ENCODE measurements around the gene GALNT8. TPM values are rescaled to one million over a fixed set of nuclear protein-coding genes. Genes with fewer than 3 reads are reported as not detected.

The GALNT8 gene
- total RNA-seq, 1 donor from 2014 or later, result 0.40 TPM

- no peak for DNase-seq (ENCODE audit: low read depth, low spot score)
Measured at GRCh38 chr12:4794491-4794890, 74.3 kb downstream of the GALNT8 start.

- DNase-seq (ENCODE audit: low read depth, low spot score), result no peak
Measured at GRCh38 chr12:4796216-4796615, 76.0 kb downstream of the GALNT8 start.

GRCh38 chr12:4796694-4797482, 76.7 kb downstream of the GALNT8 start:
- no peak for DNase-seq (ENCODE audit: low read depth, low spot score)

- DNase-seq (ENCODE audit: low read depth, low spot score), result no peak
Measured at GRCh38 chr12:4800555-4800954, 80.4 kb downstream of the GALNT8 start.

- DNase-seq (ENCODE audit: low read depth, low spot score), result no peak
Measured at GRCh38 chr12:4802841-4803240, 82.6 kb downstream of the GALNT8 start.

- DNase-seq (ENCODE audit: low read depth, low spot score), result no peak
Measured at GRCh38 chr12:4806439-4807115, 86.4 kb downstream of the GALNT8 start.

GRCh38 chr12:4807116-4807783, 87.0 kb downstream of the GALNT8 start:
- DNase-seq (ENCODE audit: low read depth, low spot score), result no peak

GRCh38 chr12:4807813-4808212, 87.6 kb downstream of the GALNT8 start:
- DNase-seq (ENCODE audit: low read depth, low spot score), result no peak

- no peak for DNase-seq (ENCODE audit: low read depth, low spot score)
Measured at GRCh38 chr12:4809013-4809448, 88.8 kb downstream of the GALNT8 start.

GRCh38 chr12:4809449-4810218, 89.4 kb downstream of the GALNT8 start:
- DNase-seq (ENCODE audit: low read depth, low spot score), result no peak

- DNase-seq (ENCODE audit: low read depth, low spot score), result no peak
Measured at GRCh38 chr12:4810219-4810671, 90.0 kb downstream of the GALNT8 start.

GRCh38 chr12:4812624-4813327, 92.6 kb downstream of the GALNT8 start:
- DNase-seq (ENCODE audit: low read depth, low spot score), result no peak

GRCh38 chr12:4813741-4814140, 93.5 kb downstream of the GALNT8 start:
- no peak for DNase-seq (ENCODE audit: low read depth, low spot score)

- DNase-seq (ENCODE audit: low read depth, low spot score), result no peak
Measured at GRCh38 chr12:4814485-4814884, 94.3 kb downstream of the GALNT8 start.

- no peak for DNase-seq (ENCODE audit: low read depth, low spot score)
Measured at GRCh38 chr12:4816744-4817525, 96.7 kb downstream of the GALNT8 start.

- DNase-seq (ENCODE audit: low read depth, low spot score), result no peak
Measured at GRCh38 chr12:4817880-4818279, 97.7 kb downstream of the GALNT8 start.

- no peak for DNase-seq (ENCODE audit: low read depth, low spot score)
Measured at GRCh38 chr12:4819654-4820053, 99.5 kb downstream of the GALNT8 start.

- DNase-seq (ENCODE audit: low read depth, low spot score), result no peak
Measured at GRCh38 chr12:4820971-4821370, 100.8 kb downstream of the GALNT8 start.
